Activated T-helper 9 cell treated with anti-CD3 and anti-CD28 coated beads, Interleukin-2, amount 50 U/mL, for 16 hours (primary cell): Measurements from ENCODE around the gene TRIP13.
"Not testable (repeated sequence)": the region's sequence is repeated elsewhere in the genome, so short reads cannot be mapped to it uniquely, and the experiment has no call there.

Source experiments
- DNase-seq: peaks from one replicate; pipeline ENCODE4 v3.0.0-alpha.2; 2020; ENCODE audit warnings: low read depth

The TRIP13 gene

GRCh38 chr5:872301-872700 lies 20.4 kb upstream of the TRIP13 start:
- no peak for DNase-seq

DNA sequence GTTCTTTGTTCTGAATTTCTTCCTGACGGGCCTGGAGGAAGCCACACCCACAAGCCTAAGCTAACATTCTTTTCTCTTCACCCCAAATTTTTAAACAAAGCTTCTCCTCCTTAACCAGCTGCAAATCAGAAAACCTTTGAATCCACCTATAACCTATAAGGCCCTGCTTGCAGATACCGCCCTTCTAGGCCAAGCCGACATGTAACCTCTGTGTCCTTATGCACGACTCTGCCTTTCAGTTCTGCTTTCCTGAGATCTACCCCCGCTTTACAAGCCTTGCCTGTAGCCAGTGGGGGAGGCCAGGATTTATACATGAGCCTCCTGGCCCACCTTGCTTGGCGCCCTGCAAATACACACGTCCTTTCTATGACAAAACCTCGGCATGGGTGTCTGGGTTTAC lies 19.4 kb upstream of the TRIP13 start:
- no peak for DNase-seq

- DNase-seq: no peak
Observed at GRCh38 chr5:875931-876330, 16.8 kb upstream of the TRIP13 start.

GRCh38 chr5:876398-877365 lies 16.0 kb upstream of the TRIP13 start:
- no peak for DNase-seq

- no peak for DNase-seq
Observed at GRCh38 chr5:878125-878524, 14.6 kb upstream of the TRIP13 start.

- not testable (repeated sequence) for DNase-seq
Observed at GRCh38 chr5:878677-879076, 14.0 kb upstream of the TRIP13 start.

GRCh38 chr5:880816-881550 lies 11.7 kb upstream of the TRIP13 start:
- DNase-seq: no peak

- no peak for DNase-seq
Observed at GRCh38 chr5:881551-881935, 11.1 kb upstream of the TRIP13 start.

DNA sequence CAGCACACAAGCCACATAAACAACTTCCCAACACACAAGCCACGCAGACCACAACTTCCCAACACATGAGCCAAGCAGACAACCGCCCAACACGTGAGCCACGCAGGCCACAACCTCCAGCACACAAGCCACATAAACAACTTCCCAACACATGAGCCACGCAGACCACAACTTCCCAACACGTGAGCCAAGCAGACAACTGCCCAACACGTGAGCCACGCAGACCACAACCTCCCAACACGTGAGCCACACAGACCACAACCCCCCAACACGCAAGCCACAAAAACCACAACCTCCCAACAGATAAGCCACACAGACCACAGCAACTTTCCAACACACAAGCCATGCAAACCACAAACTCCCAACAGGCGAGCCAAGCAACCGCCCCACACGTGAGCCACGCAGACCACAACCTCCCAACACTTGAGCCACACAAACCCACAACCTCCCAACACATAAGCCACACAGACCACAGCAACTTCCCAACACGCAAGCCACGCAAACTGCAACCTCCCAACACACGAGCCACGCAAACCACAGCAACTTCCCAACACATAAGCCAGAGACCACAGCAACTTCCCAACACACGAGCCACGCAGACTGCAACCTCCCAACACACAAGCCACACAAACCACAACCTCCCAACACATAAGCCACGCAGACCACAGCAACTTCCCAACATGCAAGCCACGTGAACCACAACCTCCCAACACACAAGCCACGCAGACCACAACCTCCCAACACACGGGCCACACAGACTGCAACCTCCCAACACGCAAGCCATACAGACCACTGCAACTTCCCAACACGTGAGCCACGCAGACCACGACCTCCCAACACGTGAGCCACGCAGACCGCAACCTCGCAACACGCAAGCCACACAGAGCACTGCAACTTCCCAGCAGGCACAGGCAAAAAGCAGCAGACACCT lies 10.2 kb upstream of the TRIP13 start:
- DNase-seq: no peak

GRCh38 chr5:883475-884181 lies 9.1 kb upstream of the TRIP13 start:
- no peak for DNase-seq

GRCh38 chr5:884345-885126 lies 8.1 kb upstream of the TRIP13 start:
- DNase-seq: no peak

GRCh38 chr5:885127-885442 lies 7.6 kb upstream of the TRIP13 start:
- no peak for DNase-seq

DNA sequence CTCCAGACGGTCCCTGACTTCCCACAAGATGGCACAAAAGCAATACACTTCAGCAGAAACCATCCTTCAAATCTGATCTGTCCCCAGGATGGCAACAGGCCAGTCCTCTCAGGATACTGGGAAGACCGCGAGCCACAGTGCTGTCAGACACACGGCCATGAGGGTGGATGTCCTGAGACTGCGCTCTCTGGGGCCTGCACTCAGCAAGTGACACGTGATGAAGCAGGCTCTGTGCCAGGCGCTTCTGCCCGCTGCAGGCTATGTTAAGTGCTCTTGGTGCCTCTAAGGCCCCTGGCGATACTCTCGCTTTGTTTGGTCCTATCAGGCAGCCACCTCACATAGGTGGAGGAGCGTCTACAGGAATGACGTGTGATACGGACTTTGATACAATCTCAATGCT lies 7.2 kb upstream of the TRIP13 start:
- DNase-seq: no peak

DNA sequence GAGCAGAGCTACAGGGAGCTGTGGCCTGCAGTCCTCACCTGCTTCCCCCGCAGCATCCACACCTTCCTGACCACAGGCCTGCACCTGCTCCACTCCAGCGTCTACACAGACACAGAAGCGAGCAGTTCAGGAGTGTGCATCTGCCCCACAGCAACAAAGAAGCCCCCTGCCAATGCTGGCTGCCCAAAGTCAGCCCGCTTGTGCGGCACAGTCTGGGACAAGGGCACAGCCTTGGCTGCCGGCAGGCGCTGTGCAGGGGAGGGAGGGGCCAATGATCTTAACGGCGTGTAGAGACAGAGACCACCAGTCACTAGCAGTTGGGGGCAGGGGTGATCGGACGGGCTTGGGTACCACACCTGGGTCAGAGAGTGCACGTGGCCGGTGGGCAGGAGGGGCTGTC lies 6.6 kb upstream of the TRIP13 start:
- DNase-seq: no peak

- no peak for DNase-seq
Observed at GRCh38 chr5:886716-887325, 5.9 kb upstream of the TRIP13 start.

- no peak for DNase-seq
Observed at GRCh38 chr5:887947-888637, 4.6 kb upstream of the TRIP13 start.

GRCh38 chr5:888638-889035 lies 4.0 kb upstream of the TRIP13 start:
- no peak for DNase-seq

DNA sequence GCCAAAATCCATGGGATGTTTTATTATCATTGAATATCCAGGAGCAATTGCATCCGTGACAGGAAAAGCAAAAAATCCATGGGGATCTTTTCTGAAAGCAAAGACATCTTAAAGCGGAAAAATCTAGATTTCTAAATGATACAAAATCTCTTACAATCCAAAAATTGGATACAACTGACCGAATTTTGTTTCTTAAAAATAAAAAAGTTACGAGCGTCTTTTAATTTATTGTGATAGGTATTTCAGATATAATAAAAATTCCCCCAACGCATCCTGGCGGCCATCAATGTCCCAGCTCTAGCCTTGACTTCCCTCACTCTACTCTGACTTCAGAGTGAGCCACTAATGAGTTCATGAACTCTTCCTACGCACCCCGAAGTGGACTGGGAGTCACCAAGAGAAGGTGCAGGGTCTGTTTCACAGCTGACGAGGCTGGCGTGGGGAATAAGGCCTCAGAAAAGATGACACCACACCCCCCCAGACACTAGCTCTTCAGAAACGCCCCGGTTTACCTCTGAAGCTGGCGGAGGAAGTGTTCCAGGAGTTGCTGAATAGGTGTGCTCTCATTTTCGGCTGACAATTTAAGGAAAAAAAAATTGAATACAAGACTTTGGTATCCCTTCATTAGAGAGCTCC lies 3.5 kb upstream of the TRIP13 start:
- DNase-seq: no peak

DNA sequence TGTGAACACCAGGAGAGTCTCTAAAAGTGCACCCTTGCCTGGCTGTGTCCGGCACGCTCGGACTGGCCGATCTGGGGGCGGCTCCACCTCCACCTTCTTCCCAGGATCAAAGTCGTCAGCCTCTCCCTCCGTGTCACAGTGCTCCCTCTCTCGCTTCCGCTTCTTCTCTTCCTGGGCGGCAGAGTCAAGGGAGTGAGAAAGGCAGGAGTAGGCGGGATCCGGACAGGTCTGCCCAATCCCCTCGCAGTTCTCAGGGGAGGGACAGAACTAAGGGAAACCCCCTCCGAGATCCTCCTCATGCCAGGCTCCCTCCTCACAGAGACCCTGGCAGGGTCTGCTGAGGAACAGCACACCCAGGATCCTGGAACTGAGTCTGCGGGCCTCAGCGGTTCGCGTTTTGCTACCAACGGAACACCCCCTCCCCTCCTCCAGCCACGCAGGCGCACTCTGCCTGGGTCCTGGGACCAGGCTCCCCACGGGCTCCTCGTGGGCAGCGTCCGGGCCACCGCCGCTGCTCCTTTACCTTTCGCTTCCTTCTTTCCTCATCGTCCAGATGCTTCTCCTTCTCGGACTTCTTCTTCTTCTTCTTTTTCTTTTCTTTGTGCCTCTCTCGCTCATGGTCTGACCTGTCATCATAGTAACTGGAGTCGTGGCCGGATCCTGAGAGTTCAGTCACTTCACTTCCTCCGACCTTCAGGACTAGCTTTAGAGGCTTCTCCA lies 1.4 kb upstream of the TRIP13 start:
- DNase-seq: no peak
